GM12873 (cell line): ENCODE measurements around the gene PSEN2.

ENCODE experiments used
- TF ChIP-seq, protein P1 (sequence below): IDR thresholded peaks from 2 replicates; pipeline ENCODE4 v1.5.1; 2012; ENCODE audit warnings: low read depth, mild to moderate bottlenecking, moderate library complexity, low read length, control low read depth; ENCODE audit not compliant: insufficient read depth; ENCODE audit errors: missing control alignments

The PSEN2 gene

GRCh38 chr1:226895644-226896043 lies 25.2 kb downstream of the PSEN2 start:
- TF ChIP-seq, protein P1, sequence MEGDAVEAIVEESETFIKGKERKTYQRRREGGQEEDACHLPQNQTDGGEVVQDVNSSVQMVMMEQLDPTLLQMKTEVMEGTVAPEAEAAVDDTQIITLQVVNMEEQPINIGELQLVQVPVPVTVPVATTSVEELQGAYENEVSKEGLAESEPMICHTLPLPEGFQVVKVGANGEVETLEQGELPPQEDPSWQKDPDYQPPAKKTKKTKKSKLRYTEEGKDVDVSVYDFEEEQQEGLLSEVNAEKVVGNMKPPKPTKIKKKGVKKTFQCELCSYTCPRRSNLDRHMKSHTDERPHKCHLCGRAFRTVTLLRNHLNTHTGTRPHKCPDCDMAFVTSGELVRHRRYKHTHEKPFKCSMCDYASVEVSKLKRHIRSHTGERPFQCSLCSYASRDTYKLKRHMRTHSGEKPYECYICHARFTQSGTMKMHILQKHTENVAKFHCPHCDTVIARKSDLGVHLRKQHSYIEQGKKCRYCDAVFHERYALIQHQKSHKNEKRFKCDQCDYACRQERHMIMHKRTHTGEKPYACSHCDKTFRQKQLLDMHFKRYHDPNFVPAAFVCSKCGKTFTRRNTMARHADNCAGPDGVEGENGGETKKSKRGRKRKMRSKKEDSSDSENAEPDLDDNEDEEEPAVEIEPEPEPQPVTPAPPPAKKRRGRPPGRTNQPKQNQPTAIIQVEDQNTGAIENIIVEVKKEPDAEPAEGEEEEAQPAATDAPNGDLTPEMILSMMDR: no peak

DNA sequence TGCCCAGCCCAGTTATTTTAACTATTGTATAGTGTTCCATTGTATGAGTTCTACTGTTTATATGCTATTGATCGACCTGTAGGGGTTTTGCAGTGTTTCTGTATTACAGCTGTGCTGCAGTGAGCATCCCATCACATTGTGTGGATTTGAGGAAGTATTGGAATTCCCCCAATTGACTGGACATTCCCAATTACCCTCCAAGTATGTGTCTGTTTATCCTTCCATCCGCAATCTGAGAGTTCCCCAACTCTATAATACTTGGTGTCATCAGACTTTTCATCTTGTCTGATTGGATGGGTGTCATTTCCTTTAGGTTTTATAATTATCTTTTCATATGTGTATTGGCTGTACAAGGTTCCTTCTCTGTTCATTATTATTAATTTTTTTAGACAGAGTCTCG lies 27.8 kb downstream of the PSEN2 start:
- TF ChIP-seq, protein P1: no peak

GRCh38 chr1:226901421-226901820 lies 31.0 kb downstream of the PSEN2 start:
- TF ChIP-seq, protein P1: no peak

GRCh38 chr1:226902601-226903000 lies 32.2 kb downstream of the PSEN2 start:
- TF ChIP-seq, protein P1: no peak

DNA sequence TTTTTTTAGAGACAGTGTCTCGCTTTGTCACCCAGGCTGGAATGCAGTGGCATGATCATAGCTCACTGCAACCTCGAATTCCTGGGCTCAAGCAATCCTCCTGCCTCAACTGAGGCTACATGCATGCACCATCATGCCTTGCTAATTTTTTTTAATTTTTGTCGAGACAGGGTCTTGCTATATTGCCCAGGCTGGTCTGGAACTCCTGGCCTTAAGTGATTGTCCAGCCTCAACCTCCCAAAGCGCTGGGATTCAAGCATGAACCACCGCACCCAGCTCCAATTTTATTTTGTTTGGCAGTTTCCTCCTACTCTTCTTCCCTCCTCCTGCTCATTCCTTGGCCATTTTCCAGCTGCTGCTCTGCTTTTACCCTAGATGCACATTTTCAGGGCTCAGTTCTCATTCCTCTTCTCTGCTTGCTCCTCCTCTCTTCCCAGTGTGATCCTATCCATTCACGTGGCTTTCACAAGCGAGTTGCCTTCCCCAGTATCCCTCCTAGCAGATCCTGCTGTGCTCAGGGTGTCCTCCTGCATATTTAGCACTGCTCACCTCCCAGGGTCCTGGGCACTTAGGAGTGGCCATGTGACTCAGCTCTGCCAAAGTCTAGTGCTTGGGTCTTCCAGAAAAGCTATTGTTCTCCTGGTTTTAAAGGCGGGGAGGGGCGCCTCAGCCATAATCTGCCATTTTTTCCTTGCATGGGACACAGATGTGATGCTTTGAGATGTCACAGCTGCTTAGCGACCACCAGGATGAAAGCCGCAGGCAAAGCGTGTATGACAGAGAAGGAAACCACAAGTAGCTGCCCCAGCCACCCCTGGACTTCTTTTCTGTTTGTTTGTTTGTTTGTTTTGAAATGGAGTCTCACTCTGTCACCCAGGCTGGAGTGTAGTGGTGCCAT lies 33.7 kb downstream of the PSEN2 start:
- TF ChIP-seq, protein P1: no peak

DNA sequence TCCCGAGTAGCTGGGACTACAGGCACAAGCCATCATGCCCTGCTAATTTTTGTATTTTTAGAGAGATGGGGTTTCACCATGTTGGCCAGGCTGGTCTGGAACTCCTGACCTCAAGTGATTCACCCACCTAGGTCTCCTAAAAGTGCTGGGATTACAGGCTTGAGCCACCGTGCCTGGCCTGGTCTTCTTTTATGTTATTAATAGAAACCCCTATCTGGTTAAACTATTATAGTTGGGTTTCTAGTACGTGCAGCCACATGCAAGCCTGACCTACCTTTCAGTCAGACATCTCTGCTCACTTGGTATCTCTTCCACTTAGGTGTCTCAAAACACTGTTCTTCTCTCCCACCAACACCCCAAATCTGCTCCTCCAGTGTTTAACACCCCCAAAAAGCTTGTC lies 34.4 kb downstream of the PSEN2 start:
- TF ChIP-seq, protein P1: no peak

DNA sequence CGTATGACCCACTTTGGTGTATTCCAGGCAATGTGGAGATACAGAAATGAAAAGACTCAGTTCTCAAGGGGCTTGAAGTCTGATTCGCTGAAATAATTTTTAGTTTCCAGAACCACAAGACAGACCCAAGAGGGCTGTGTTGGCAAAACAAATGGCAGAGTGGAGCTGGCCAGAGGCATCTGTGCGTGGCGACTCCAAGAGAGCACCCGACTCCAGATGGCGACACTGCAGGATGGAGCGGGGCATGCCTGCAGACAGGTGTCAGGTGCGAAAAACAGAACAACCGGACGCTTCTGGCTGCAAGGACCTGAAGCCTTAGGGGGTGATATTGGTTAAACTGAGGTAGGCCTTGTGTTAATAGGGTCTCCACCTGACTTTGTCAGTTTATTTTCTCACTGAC lies 38.0 kb downstream of the PSEN2 start:
- TF ChIP-seq, protein P1: no peak
